Measurements from ENCODE around the gene PTPRN2. TPM values are rescaled to one million over a fixed set of nuclear protein-coding genes. Genes with fewer than 3 reads are reported as not detected.

Gene PTPRN2
- polyA plus RNA-seq, 1 experiment: 0.31 TPM

DNA sequence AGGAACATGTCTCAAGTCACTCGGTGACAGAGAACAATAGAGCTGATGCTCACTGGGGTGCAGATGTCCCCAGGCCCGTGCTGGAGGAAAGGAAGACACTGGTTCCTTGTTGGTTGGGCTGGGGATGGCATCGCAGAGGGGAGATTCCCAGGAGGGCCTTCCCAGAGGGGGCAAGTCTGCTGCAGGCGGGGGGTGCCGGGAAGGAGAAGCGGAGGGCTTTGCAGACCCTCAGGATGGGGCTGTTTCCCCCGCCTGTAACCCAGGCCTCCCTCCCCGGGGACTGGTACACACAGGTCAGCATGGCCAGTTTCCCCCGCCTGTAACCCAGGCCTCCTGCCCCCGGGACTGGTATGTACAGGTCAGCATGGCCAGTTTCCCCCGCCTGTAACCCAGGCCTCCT is 967.0 kb downstream of the PTPRN2 start:
- Histone ChIP-seq H3K27me3 (ENCODE audit: control insufficient read depth, insufficient read depth, low read length) (no peaks in the 10 kb centered on the region), H3K36me3 (ENCODE audit: control insufficient read depth, insufficient read depth, low read length) (no peaks in the 10 kb centered on the region), H3K4me3 (ENCODE audit: low read depth, low read length) (no peak overlapping the region)
- TF ChIP-seq, protein P1, sequence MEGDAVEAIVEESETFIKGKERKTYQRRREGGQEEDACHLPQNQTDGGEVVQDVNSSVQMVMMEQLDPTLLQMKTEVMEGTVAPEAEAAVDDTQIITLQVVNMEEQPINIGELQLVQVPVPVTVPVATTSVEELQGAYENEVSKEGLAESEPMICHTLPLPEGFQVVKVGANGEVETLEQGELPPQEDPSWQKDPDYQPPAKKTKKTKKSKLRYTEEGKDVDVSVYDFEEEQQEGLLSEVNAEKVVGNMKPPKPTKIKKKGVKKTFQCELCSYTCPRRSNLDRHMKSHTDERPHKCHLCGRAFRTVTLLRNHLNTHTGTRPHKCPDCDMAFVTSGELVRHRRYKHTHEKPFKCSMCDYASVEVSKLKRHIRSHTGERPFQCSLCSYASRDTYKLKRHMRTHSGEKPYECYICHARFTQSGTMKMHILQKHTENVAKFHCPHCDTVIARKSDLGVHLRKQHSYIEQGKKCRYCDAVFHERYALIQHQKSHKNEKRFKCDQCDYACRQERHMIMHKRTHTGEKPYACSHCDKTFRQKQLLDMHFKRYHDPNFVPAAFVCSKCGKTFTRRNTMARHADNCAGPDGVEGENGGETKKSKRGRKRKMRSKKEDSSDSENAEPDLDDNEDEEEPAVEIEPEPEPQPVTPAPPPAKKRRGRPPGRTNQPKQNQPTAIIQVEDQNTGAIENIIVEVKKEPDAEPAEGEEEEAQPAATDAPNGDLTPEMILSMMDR (IDR thresholded peaks at IDR 0.05; ENCODE audit: insufficient read depth, low read depth, low read length): no peak
- POLR2A ChIA-PET: no interaction called here
- no peak for DNase-seq (ENCODE audit: low read depth)
- CTCF ChIA-PET: no interaction called here

DNA sequence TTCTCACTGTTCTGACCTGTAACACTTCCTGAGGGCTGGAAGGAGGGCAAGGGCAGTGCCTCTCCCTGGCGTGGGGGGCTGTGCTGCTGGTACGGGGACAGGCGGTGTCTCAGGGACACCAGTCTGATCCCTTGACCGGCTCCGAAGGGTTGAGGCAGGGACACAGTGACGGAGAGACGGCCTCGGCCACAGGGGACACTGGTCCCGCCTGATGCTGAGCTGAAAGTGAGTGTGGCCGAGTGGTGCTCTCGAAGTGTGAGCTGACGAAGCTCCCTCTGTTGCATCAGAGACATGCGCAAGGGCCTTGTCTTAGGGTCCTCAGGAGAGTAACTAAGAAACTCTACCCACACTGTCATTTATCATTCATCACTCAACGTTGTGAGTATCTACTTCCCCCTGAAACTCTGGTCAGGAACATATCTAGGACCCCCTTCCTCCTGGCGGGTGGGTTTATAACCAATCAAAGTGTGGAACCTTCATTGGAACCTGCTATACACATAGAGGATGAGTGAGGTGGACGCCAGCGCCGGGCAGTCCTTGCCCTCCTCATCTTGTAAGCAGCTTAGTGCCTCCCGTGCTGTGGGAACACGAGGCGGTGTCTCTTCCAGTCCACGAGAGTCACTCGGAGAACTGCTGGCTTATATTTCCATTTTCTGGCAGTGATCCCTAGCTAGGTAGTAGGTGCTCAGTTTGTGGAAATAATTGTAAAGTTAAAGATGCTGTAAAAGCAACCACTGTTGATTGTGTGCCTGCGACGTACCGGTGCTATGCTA is 967.7 kb downstream of the PTPRN2 start:
- POLR2A ChIA-PET: no interaction called here
- TF ChIP-seq, protein P1 (IDR thresholded peaks at IDR 0.05; ENCODE audit: insufficient read depth, low read depth, low read length): no peak
- H3K4me3 ChIP-seq (ENCODE audit: low read depth, low read length): no peak overlapping the region
- no peaks in the 10 kb centered on the region for H3K36me3 ChIP-seq (ENCODE audit: control insufficient read depth, insufficient read depth, low read length)
- no peaks in the 10 kb centered on the region for H3K27me3 ChIP-seq (ENCODE audit: control insufficient read depth, insufficient read depth, low read length)
- no peak for DNase-seq (ENCODE audit: low read depth)
- CTCF ChIA-PET: no interaction called here

DNA sequence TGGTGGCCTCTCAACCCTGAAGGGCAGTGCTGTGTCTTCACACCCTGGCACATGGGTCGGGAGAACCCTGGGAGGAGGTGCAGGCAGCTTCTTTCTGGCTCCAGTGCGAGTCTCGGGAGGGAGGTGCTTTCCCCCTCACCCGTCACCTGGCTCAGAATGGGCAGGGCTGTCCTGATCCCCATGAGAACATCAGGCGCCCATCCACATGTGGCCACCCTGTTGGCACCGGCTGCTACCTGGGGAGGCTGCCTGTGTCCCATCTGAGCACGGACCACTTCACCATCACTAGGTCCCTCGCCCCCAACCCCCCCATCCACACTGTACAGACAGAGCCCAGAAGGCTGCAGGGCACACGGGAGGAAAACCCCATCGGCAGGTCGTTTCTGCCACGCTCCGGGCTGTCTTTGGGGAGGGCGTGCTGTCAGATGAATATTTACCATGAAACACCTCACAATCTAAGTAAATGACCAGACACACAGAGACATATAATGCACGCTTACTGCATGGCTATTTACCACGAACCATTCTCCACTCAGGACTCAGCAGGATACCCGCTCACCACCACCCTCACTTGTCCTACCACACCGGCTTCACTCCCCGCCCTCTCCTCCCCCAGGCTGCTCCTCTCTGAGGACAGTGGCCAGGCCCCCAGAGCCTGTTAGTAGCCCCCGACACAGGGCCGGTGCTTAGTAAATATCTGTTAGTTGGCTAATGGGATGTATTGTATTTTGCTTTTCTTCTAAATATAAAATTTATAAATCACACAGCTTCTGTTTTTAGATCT is 968.6 kb downstream of the PTPRN2 start:
- H3K36me3 ChIP-seq (ENCODE audit: control insufficient read depth, insufficient read depth, low read length): no peaks in the 10 kb centered on the region
- CTCF ChIA-PET: no interaction called here
- TF ChIP-seq, protein P1 (IDR thresholded peaks at IDR 0.05; ENCODE audit: insufficient read depth, low read depth, low read length): no peak
- H3K27me3 ChIP-seq (ENCODE audit: control insufficient read depth, insufficient read depth, low read length): no peaks in the 10 kb centered on the region
- H3K4me3 ChIP-seq (ENCODE audit: low read depth, low read length): no peak overlapping the region
- DNase-seq (ENCODE audit: low read depth): no peak
- POLR2A ChIA-PET: no interaction called here

DNA sequence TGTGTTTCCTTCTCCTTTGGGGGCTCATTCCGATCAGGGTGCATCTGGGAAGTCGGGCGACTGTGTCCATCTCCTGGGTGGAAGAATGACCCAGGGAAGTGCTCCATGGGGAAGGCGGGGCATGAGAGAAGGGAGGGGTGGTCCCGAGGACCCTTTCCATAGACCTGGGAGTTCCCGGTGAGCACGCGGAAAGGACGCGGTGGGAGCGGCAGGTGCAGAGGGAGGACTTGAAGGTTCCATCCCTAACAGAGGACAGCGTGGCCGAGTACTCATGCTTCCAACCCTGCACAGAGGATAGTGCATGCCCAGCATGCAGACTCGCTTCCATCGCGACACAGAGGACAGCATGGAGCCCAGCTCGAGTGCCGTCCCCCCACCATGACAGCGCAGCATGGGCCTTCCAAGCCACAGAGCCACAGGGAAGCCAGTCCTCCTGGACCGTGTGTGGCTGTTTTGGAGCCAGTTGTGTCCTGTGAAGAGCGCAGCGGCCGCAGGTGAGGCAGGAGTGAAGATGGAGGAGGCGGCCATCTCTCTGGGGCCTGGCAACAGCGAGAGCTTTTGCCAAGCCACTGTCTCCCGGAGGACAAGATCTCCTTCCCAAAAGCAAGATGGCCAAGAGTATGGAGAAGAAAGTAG is 969.4 kb downstream of the PTPRN2 start:
- no peaks in the 10 kb centered on the region for H3K27me3 ChIP-seq (ENCODE audit: control insufficient read depth, insufficient read depth, low read length)
- ChIA-PET CTCF (no interaction called here), POLR2A (no interaction called here)
- no peaks in the 10 kb centered on the region for H3K36me3 ChIP-seq (ENCODE audit: control insufficient read depth, insufficient read depth, low read length)
- TF ChIP-seq, protein P1 (IDR thresholded peaks at IDR 0.05; ENCODE audit: insufficient read depth, low read depth, low read length): no peak
- DNase-seq (ENCODE audit: low read depth): no peak
- H3K4me3 ChIP-seq (ENCODE audit: low read depth, low read length): no peak overlapping the region

DNA sequence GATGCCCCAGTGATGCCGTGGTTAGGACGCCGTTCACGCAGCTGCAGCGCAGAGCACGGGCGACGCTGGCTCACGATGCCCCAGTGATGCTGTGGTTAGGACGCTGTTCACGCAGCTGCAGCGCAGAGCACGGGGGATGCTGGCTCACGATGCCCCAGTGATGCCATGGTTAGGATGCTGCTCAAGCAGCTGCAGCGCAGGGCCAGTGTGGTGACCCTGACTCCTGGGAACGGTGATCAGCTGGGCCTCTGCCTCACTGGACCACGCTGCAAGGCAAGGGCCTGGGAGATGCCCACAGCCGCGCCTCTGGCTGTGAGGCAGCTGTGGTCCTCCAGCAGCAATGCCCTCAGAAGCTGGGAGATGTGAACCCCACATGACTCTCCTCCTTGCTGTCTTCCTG is 970.2 kb downstream of the PTPRN2 start:
- no peak overlapping the region for H3K4me3 ChIP-seq (ENCODE audit: low read depth, low read length)
- TF ChIP-seq, protein P1 (IDR thresholded peaks at IDR 0.05; ENCODE audit: insufficient read depth, low read depth, low read length): no peak
- no peaks in the 10 kb centered on the region for H3K27me3 ChIP-seq (ENCODE audit: control insufficient read depth, insufficient read depth, low read length)
- ChIA-PET CTCF (no interaction called here), POLR2A (no interaction called here)
- no peak for DNase-seq (ENCODE audit: low read depth)
- no peaks in the 10 kb centered on the region for H3K36me3 ChIP-seq (ENCODE audit: control insufficient read depth, insufficient read depth, low read length)

All from BJ (cell line).